ENCODE data around the gene ZCRB1.

- peak; percentile 62 for TF ChIP-seq CTCF (IDR thresholded peaks at IDR 0.05; ENCODE audit: low read length)
- TF ChIP-seq EZH2 (optimal IDR thresholded peaks at IDR 0.05; ENCODE audit: low read depth, low read length) = no peak
- TF ChIP-seq EZH2phosphoT487 (IDR thresholded peaks at IDR 0.05; ENCODE audit: low read length) = no peak
These were observed 29.3 kb downstream of the ZCRB1 start for GRCh38 chr12:42296503-42297109.
